ENCODE measurements around the gene PODXL2.
"Not testable (repeated sequence)": the region's sequence is repeated elsewhere in the genome, so short reads cannot be mapped to it uniquely, and the experiment has no call there.

The PODXL2 gene

GRCh38 chr3:127674790-127675189, 45.8 kb downstream of the PODXL2 start:
- DNase-seq (ENCODE audit: low spot score) = no peak

- DNase-seq (ENCODE audit: low spot score) = no peak
Observed at GRCh38 chr3:127675651-127676391, 46.8 kb downstream of the PODXL2 start.

- DNase-seq (ENCODE audit: low spot score) = no peak
Observed at GRCh38 chr3:127676456-127676855, 47.5 kb downstream of the PODXL2 start.

GRCh38 chr3:127676921-127677351, 48.0 kb downstream of the PODXL2 start:
- no peak for DNase-seq (ENCODE audit: low spot score)

GRCh38 chr3:127677541-127678314, 48.7 kb downstream of the PODXL2 start:
- no peak for DNase-seq (ENCODE audit: low spot score)

- DNase-seq (ENCODE audit: low spot score) = no peak
Observed at GRCh38 chr3:127678315-127678599, 49.3 kb downstream of the PODXL2 start.

- DNase-seq (ENCODE audit: low spot score) = no peak
Observed at GRCh38 chr3:127678611-127679533, 49.9 kb downstream of the PODXL2 start.

- DNase-seq (ENCODE audit: low spot score) = no peak
Observed at GRCh38 chr3:127679534-127680145, 50.7 kb downstream of the PODXL2 start.

- DNase-seq (ENCODE audit: low spot score) = no peak
Observed at GRCh38 chr3:127680146-127680661, 51.2 kb downstream of the PODXL2 start.

- DNase-seq (ENCODE audit: low spot score) = no peak
Observed at GRCh38 chr3:127680798-127681221, 51.8 kb downstream of the PODXL2 start.

- DNase-seq (ENCODE audit: low spot score) = not testable (repeated sequence)
Observed at GRCh38 chr3:127682175-127682554, 53.2 kb downstream of the PODXL2 start.

- no peak for DNase-seq (ENCODE audit: low spot score)
Observed at GRCh38 chr3:127682561-127682960, 53.6 kb downstream of the PODXL2 start.

GRCh38 chr3:127684871-127685707, 56.1 kb downstream of the PODXL2 start:
- no peak for DNase-seq (ENCODE audit: low spot score)

GRCh38 chr3:127685708-127686511, 56.9 kb downstream of the PODXL2 start:
- no peak for DNase-seq (ENCODE audit: low spot score)

GRCh38 chr3:127686512-127686894, 57.5 kb downstream of the PODXL2 start:
- no peak for DNase-seq (ENCODE audit: low spot score)

- no peak for DNase-seq (ENCODE audit: low spot score)
Observed at GRCh38 chr3:127687228-127687737, 58.3 kb downstream of the PODXL2 start.

GRCh38 chr3:127688022-127688415, 59.0 kb downstream of the PODXL2 start:
- DNase-seq (ENCODE audit: low spot score) = no peak

- DNase-seq (ENCODE audit: low spot score) = no peak
Observed at GRCh38 chr3:127688416-127689265, 59.7 kb downstream of the PODXL2 start.

Data from germinal center (tissue), 1 donor.